Measurements from ENCODE around the gene LNPK.

DNA sequence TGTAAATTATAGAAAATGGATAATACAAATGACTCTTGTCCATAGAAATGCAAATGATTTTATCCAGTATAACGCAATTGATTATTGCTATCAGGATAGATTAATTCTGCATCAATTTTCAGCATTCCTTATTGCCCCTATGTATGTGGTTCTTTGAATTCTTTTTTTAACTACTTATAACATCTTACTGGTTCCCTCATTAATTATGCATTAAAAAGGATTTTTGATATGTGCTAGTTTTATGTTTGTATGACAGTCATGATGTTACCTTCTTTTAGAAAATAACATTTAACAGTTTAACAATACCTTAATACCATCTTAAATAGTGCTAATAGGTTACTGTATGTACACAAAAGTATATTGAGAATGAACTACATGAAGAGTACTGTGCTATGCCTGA lies 20.0 kb upstream of the LNPK start:
- TF ChIP-seq, protein P1, sequence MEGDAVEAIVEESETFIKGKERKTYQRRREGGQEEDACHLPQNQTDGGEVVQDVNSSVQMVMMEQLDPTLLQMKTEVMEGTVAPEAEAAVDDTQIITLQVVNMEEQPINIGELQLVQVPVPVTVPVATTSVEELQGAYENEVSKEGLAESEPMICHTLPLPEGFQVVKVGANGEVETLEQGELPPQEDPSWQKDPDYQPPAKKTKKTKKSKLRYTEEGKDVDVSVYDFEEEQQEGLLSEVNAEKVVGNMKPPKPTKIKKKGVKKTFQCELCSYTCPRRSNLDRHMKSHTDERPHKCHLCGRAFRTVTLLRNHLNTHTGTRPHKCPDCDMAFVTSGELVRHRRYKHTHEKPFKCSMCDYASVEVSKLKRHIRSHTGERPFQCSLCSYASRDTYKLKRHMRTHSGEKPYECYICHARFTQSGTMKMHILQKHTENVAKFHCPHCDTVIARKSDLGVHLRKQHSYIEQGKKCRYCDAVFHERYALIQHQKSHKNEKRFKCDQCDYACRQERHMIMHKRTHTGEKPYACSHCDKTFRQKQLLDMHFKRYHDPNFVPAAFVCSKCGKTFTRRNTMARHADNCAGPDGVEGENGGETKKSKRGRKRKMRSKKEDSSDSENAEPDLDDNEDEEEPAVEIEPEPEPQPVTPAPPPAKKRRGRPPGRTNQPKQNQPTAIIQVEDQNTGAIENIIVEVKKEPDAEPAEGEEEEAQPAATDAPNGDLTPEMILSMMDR (IDR thresholded peaks at IDR 0.05; ENCODE audit: borderline replicate concordance, extremely low read depth, low read length, poor library complexity, severe bottlenecking), result no peak
- TF ChIP-seq EZH2 (IDR thresholded peaks at IDR 0.05; ENCODE audit: borderline replicate concordance, low read depth, low read length, severe bottlenecking), result no peak

All from DND-41 (cell line).